Suppressor macrophage (primary cell): Measurements from ENCODE around the gene PLCB2.

Experiments used
- DNase-seq, 4 experiments: peaks; one replicate each; pipeline ENCODE4 v3.0.0-alpha.2; 2020 to 2022

The PLCB2 gene

GRCh38 chr15:40340038-40340739 is 32.5 kb upstream of the PLCB2 start:
- no peak for DNase-seq

DNA sequence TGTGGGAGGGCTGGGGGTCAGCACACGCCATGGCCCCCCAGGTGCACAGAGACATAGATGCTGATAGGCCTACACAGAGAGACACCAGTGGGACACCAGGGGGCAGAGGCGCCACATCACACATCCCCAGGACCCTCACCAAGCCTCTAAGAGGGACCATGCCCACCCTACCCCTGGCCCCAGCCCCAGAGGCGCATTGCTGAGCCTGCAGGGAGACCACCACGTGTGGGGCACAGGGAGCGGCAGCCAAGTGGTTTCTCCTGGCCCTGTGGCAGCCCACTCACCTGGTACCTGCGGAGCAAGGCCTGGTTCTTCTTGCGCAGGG is 31.8 kb upstream of the PLCB2 start:
- no peak for DNase-seq

DNA sequence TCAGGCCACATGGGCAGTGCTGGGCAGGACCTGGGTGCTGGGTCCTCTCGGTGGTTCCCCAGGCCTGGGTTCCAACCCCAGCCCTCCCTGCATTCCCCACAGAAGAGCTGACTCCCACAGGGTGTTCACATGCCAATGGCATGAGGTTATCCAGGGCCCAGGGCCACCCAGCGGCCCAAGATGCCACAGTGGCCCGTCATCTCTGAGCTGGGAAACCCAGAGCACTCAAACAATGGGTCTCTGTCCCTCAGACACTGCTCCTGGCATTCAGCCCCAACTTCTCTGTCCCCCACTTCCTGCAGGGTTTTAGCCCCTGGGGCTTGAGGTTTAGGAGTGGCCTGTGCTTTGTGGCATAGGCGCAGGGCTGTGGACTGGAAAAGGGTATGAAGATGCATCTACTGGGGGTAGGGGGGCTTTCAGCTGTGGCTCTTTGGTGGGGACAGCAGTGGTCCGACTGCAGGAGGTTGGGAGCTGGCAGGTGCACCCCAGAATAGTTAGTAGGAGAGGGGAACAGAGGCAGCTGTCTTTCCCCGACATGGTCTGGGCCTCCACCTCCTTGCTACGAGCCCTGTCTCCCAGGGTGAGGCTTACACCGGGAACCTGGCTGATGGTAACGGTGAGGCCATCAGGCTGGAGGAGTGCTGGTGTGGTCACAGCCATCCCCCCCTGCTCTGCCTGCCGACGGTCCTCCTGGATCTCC is 31.3 kb upstream of the PLCB2 start:
- DNase-seq = no peak

GRCh38 chr15:40338041-40338657 is 30.4 kb upstream of the PLCB2 start:
- DNase-seq = peak; percentile 79 to 92 (median 88)

GRCh38 chr15:40337597-40337996 is 29.9 kb upstream of the PLCB2 start:
- DNase-seq = no peak

GRCh38 chr15:40336744-40337122 is 29.0 kb upstream of the PLCB2 start:
- peak; percentile 65 to 84 (median 74) for DNase-seq

- no peak for DNase-seq
Measured at GRCh38 chr15:40335938-40336743, 28.4 kb upstream of the PLCB2 start.

DNA sequence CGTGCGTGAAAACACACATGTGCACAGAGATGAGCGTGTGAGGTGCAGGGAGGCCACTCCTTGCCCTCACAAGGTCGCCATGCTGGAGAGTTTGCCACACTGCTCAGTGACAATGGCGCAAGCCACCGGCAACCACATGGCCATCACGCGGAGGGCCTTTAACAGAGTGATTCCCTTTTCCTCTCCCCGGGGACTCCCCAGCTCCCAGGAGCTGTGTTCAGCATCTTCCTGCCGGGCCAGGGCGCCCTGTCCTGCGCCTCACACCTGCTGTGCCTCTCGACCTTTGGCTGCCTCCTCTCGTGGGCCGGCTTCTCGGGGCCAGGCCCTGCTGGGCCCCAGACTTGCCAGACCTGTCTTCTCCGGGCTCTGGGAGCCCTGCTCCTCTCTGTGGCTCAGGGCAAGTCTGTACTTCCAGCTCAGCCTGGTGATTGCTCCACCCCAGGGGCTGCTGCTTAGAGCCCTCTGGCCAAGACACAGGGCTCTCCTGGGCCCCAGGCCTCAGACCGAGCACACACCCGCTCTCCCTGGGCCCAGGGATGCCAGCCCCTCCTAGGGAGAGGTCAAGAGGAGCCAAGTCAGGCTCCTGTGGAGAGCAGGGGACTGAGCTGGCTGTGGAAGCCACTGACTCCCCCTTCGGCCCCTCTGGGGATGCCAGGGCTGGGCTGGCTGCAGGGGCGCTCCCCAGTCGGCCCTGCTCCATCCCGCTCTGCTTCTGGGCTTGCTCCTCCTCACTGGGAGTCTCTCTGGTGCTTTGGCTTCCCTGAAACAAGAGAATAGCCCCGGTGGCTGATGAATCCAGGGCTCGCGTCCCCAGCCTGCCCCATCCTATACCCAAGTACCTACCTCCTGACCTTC is 27.4 kb upstream of the PLCB2 start:
- peak; percentile 79 to 90 (median 84) for DNase-seq

GRCh38 chr15:40334541-40334940 is 26.8 kb upstream of the PLCB2 start:
- no peak for DNase-seq

DNA sequence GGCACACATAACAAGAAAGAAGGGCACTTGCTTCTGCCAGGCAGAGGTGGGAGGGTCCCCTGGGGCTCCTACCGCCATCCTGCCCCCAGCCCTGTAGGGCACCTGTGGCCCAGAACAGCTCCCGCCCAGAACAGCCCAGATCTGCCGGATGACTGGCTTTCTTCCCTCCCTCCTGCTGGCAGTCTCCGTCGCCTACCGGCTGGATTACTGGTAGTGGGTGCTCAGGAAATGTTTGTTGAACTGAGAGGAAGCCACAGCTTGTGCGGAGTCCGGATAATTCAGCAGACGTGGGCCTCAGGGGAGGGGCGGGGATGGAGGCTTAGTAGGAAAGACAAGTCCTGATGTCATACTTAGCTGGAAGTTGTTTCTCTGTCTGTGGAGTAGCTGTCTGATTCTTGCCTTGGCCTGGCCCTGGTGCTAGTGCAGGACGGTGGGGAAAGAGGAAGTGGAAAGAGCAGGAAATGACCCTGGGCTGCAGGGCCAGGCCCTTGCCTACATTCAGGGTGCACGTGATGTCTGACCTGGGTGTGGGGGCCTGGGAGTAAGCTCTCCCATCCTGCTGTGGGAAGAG is 26.3 kb upstream of the PLCB2 start:
- peak; percentile 93 to 97 (median 94) for DNase-seq

GRCh38 chr15:40332113-40332781 is 24.5 kb upstream of the PLCB2 start:
- DNase-seq = peak; percentile 41 to 71 (median 60)

DNA sequence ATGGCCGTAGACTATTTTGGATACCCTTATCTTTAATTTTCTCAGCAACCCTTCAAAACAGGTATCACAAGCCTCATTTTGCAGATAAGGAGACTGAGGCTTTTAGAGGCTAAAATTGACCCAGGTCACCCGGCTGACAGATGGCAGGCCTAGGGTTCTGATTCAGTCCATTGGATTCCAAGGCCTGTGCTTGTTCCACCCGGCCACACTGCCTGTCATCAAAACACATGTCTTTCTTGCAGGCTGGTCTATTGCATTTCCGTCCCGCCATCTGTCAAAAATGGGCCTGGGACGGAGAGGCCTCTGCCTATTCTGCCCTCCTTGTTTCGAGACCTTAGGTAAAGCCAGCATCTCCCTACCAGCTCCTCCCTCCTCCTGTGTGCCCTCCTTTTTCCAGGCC is 23.9 kb upstream of the PLCB2 start:
- DNase-seq = no peak

GRCh38 chr15:40331026-40331425 is 23.3 kb upstream of the PLCB2 start:
- DNase-seq = no peak

DNA sequence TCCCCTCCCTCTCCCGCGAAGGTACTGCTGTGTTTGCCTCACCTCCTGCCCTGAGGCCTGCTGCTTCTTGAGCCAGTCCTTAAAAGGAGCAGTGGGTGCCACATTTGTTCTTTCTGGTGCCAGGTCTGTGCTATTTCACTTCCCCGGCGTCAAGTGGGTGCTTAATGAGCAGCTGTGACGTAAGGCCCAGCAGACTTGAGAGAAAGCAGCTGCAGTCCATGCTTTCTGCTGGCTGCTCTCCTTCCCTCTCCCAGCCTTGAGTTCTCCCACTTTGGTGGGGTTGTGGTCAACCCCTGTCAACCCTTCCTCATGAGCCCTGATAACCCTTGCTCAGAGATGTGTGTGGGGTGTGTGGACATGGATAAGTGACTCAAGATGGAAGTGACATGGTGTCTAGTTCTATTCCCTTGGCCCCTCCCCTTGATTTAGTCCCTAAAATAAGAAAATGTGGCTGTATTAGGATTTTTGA is 22.7 kb upstream of the PLCB2 start:
- DNase-seq = peak; percentile 69 to 94 (median 83)

- DNase-seq = no peak
Measured at GRCh38 chr15:40329804-40330203, 22.1 kb upstream of the PLCB2 start.

- DNase-seq = no peak
Measured at GRCh38 chr15:40328751-40329150, 21.0 kb upstream of the PLCB2 start.

GRCh38 chr15:40328176-40328575 is 20.4 kb upstream of the PLCB2 start:
- DNase-seq = no peak

GRCh38 chr15:40327457-40327856 is 19.7 kb upstream of the PLCB2 start:
- DNase-seq = no peak

DNA sequence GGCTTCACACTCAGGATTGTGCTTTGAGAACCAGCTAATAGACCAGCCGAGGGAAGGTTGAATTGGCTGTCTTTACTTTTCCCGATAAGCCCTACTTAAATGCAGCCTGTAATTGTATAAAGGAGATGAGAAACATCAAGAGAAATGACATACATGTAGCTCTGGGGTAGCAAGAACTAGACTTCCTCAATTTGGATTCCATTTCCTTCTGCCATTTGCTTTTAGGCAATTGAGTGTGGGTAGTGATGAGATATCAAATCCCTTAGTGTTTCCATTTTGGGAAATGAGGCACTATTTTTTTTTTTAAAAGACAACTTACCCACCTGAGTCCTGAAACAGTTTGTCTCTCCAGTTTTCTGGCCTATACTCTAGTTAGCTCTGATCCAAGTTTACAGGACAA is 18.0 kb upstream of the PLCB2 start:
- DNase-seq = peak in 3 of 4 experiments; percentile 35 to 75 (median 69)

DNA sequence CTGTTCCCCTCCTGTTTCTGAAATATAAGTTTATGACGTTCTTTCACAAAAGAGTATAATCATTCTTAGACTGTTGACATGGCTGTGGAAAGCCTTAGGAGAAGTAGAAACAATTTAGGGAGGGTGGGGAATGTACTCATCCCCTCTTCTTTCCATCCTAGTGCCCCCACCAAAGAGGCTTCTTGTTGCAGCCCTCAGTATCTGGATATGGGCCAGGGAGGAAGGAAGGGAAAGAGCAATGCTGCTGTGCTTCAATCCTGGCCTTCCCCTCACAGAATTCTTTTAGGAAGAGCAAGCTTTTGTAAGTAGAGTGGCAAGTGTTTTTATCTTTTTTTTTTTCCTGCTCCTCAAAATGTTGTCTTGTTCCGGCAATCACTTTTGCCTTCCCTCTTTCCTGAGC is 17.5 kb upstream of the PLCB2 start:
- peak in 1 of 4 experiments; percentile 46 for DNase-seq
